Adrenal gland (tissue), 12 donors: Measurements from ENCODE around the gene RNLS. TPM values are rescaled to one million over a fixed set of nuclear protein-coding genes. Genes with fewer than 3 reads are reported as not detected.

ENCODE experiments used
- DNase-seq, 7 donors: peaks; one replicate each; pipeline ENCODE4 v3.0.0-alpha.2; 2019 to 2020
- H3K27ac ChIP-seq, 5 donors: fragments of 200-600 bp; sonication (generic) in 4 of 5; 1 replicate in 3 of 5; 2 replicates in 2 of 5; pipeline versions ENCODE4 v1.5.1 to v1.8.0; 2016 to 2020; ENCODE audit warnings: mild to moderate bottlenecking in 1 of 5
- H3K27me3 ChIP-seq: fragments of 200-600 bp; 2 replicates; pipeline ENCODE4 v1.8.0; 2021
- H3K36me3 ChIP-seq, 2 donors: fragments of 200-600 bp; replicated peaks in 1 of 2; 1 replicate in 1 of 2; 2 replicates in 1 of 2; pipeline versions ENCODE4 v1.5.1 to v1.8.0; 2018 to 2022
- H3K4me1 ChIP-seq, 2 donors: fragments of 200-600 bp; replicated peaks in 1 of 2; 1 replicate in 1 of 2; 2 replicates in 1 of 2; pipeline versions ENCODE4 v1.5.1 to v1.8.0; 2018 to 2021
- H3K4me3 ChIP-seq, 4 donors: fragments of 200-600 bp; sonication (generic) in 3 of 4; one replicate each; pipeline ENCODE4 v1.5.1; 2016 to 2018
- H3K9me3 ChIP-seq, 3 donors: fragments of 200-600 bp; sonication (generic) in 1 of 3; replicated peaks in 1 of 3; 1 replicate in 2 of 3; 2 replicates in 1 of 3; pipeline versions ENCODE4 v1.5.1 to v1.8.0; 2016 to 2021
- CTCF ChIP-seq, 6 experiments: fragments of 450-650 bp in 4 of 6; fragments of 200-600 bp in 2 of 6; sonication (generic) in 1 of 6; IDR thresholded peaks; 1 replicate in 5 of 6; 2 replicates in 1 of 6; pipeline versions ENCODE4 v1.5.1 to v1.8.0; 2016 to 2021; ENCODE audit warnings: antibody characterized with exemption in 6 of 6, mild to moderate bottlenecking in 2 of 6, moderate library complexity in 1 of 6
- POLR2A ChIP-seq, 2 donors: fragments of 450-650 bp; IDR thresholded peaks; one replicate each; pipeline ENCODE4 v1.6.1; 2017; ENCODE audit warnings: antibody characterized with exemption in 2 of 2, mild to moderate bottlenecking in 2 of 2, moderate library complexity in 1 of 2
- whole genome bisulfite sequencing, 4 donors: extraction: QIAGEN DNeasy Blood & Tissue Kit in 2 of 4; methylation state at CpG; one replicate each; pipeline versions ENCODE4 v1.1.5 to v1.1.7; 2013 to 2017; 5-methylcytosine and 5-hydroxymethylcytosine counted together
- intact Hi-C, 2 donors: fragments of 100-400 bp; cut with DNase I; formaldehyde crosslinking; loops; one replicate each; pipeline versions ENCODE4 v1.14.1 to v1.15.0; 2022 to 2023
- polyA plus RNA-seq, 3 donors: library from polyadenylated mRNA; stranded (reverse); fragments of 200-250 nt in 2 of 3; fragments of 350-450 nt in 1 of 3; fragmentation: Illumina TruSeq in 1 of 3; extraction: RNeasy Lipid Tissue Mini Kit (QIAGEN cat#74804) in 1 of 3; gene quantifications; one replicate each; pipeline ENCODE4 v1.2.3, GENCODE V29; 2013 to 2014
- total RNA-seq, 9 donors: library from RNA; depleted of rRNA in 4 of 9; stranded (reverse); fragments of >200 nt in 4 of 9; fragments of 120-200 nt in 1 of 9; fragmentation: NEBNext Ultra II Directional in 1 of 9; extraction: Animal tissue kit (Norgen Biotek cat#: 25700) in 1 of 9; gene quantifications; one replicate each; pipeline versions ENCODE4 v1.1.0 to v1.2.4, GENCODE V29; 2013 to 2023
- donor health status: healthy with polysubstance abuse.
- donor health status: Bipolar disorder and iron deficiency.
- donor health status: DM: yes; HTN: yes; CAD: no.
- donor health status: DM: no; HTN: no; CAD: no.
- donor health status: DM: no; HTN: no; CAD: no.
- donor health status: DM: yes; HTN: yes; CAD: no.

Gene RNLS
- total and polyA plus RNA-seq, 12 donors, result 7.2 to 51.3 (median 27.9) TPM

- 43 to 53% (median 46%) methylated on average over 6 of the region's 6 CpGs for WGBS, 4 donors
- no peak for DNase-seq
Measured at GRCh38 chr10:88346144-88346977, 236.8 kb downstream of the RNLS start.

GRCh38 chr10:88343761-88344484 lies 239.2 kb downstream of the RNLS start:
- intact Hi-C loops, result no loop called here
- TF ChIP-seq CTCF (IDR thresholded peaks at IDR 0.05) (no peak), POLR2A (IDR thresholded peaks at IDR 0.05) (no peak)
- WGBS, 4 donors, result 28 to 44% (median 43%) methylated on average over 2 of the region's 2 CpGs
- Histone ChIP-seq H3K4me3 (no peak overlapping the region), H3K9me3 (no peaks in the 10 kb centered on the region), H3K36me3 (no peaks in the 10 kb centered on the region), H3K4me1 (peaks cover 11 to 34% of the 10 kb centered on the region in 2 donors), H3K27ac (peak overlapping the region in 3 of 5 donors; percentile 12 to 41 (median 13)), H3K27me3 (no peaks in the 10 kb centered on the region)
- DNase-seq, result peak in 2 of 7 donors; percentile 15 to 23

More at GRCh38 chr10:88346144-88346977, 236.8 kb downstream of the RNLS start:
- TF ChIP-seq POLR2A (IDR thresholded peaks at IDR 0.05) (no peak), CTCF (IDR thresholded peaks at IDR 0.05) (no peak)
- no peak overlapping the region for H3K4me3 ChIP-seq
- H3K4me1 ChIP-seq, result peaks cover 11 to 34% of the 10 kb centered on the region in 2 donors
- H3K27ac ChIP-seq, result peak overlapping the region in 2 of 5 donors; percentile 14 to 40
- no peaks in the 10 kb centered on the region for H3K9me3 ChIP-seq
- no peaks in the 10 kb centered on the region for H3K27me3 ChIP-seq
- intact Hi-C loops, result no loop called here
- H3K36me3 ChIP-seq, result no peaks in the 10 kb centered on the region

GRCh38 chr10:88342733-88343310 lies 240.3 kb downstream of the RNLS start:
- H3K4me3 ChIP-seq, result no peak overlapping the region
- peaks cover 11 to 34% of the 10 kb centered on the region in 2 donors for H3K4me1 ChIP-seq
- no peaks in the 10 kb centered on the region for H3K36me3 ChIP-seq
- 96 to 100% (median 97%) methylated on average over 3 of the region's 3 CpGs for WGBS, 4 donors
- no peaks in the 10 kb centered on the region for H3K9me3 ChIP-seq
- no peak for DNase-seq
- TF ChIP-seq POLR2A (IDR thresholded peaks at IDR 0.05) (no peak), CTCF (IDR thresholded peaks at IDR 0.05) (no peak)
- intact Hi-C loops, result no loop called here
- no peak overlapping the region for H3K27ac ChIP-seq
- H3K27me3 ChIP-seq, result no peaks in the 10 kb centered on the region

GRCh38 chr10:88337134-88337533 lies 246.0 kb downstream of the RNLS start:
- WGBS, 4 donors, result 82 to 100% (median 90%) methylated on average over 1 of the region's 1 CpG

More at GRCh38 chr10:88337134-88337533, 246.0 kb downstream of the RNLS start:
- Histone ChIP-seq H3K4me1 (no peaks in the 10 kb centered on the region), H3K27me3 (no peaks in the 10 kb centered on the region), H3K4me3 (no peak overlapping the region), H3K36me3 (no peaks in the 10 kb centered on the region), H3K9me3 (no peaks in the 10 kb centered on the region), H3K27ac (no peak overlapping the region)
- intact Hi-C loops, result no loop called here
- TF ChIP-seq POLR2A (IDR thresholded peaks at IDR 0.05) (no peak), CTCF (IDR thresholded peaks at IDR 0.05) (no peak)
- no peak for DNase-seq
